ENCODE data around the gene RYR3.

Gene RYR3

GRCh38 chr15:33729653-33730052, 418.9 kb downstream of the RYR3 start:
- no peak for DNase-seq

GRCh38 chr15:33730815-33731214, 420.0 kb downstream of the RYR3 start:
- DNase-seq, result no peak

- no peak for DNase-seq
These were observed 424.4 kb downstream of the RYR3 start for GRCh38 chr15:33735143-33735542.

- DNase-seq, result peak; percentile 38
These were observed 425.0 kb downstream of the RYR3 start for GRCh38 chr15:33735637-33736247.

GRCh38 chr15:33737687-33738601, 427.2 kb downstream of the RYR3 start:
- peak; percentile 40 for DNase-seq

- peak; percentile 73 for DNase-seq
These were observed 428.3 kb downstream of the RYR3 start for GRCh38 chr15:33738941-33739664.

- no peak for DNase-seq
These were observed 431.5 kb downstream of the RYR3 start for GRCh38 chr15:33742306-33742705.

GRCh38 chr15:33742800-33743199, 432.0 kb downstream of the RYR3 start:
- DNase-seq, result no peak

GRCh38 chr15:33746203-33746602, 435.4 kb downstream of the RYR3 start:
- DNase-seq, result no peak

GRCh38 chr15:33753012-33753411, 442.2 kb downstream of the RYR3 start:
- no peak for DNase-seq

GRCh38 chr15:33754242-33754641, 443.5 kb downstream of the RYR3 start:
- no peak for DNase-seq

GRCh38 chr15:33756961-33757360, 446.2 kb downstream of the RYR3 start:
- DNase-seq, result no peak

- DNase-seq, result no peak
These were observed 446.9 kb downstream of the RYR3 start for GRCh38 chr15:33757516-33758232.

- no peak for DNase-seq
These were observed 455.6 kb downstream of the RYR3 start for GRCh38 chr15:33766389-33766788.

GRCh38 chr15:33768670-33769190, 458.0 kb downstream of the RYR3 start:
- no peak for DNase-seq

- DNase-seq, result no peak
These were observed 463.2 kb downstream of the RYR3 start for GRCh38 chr15:33773969-33774368.

GRCh38 chr15:33778852-33779251, 468.1 kb downstream of the RYR3 start:
- no peak for DNase-seq

- DNase-seq, result no peak
These were observed 469.4 kb downstream of the RYR3 start for GRCh38 chr15:33780011-33780768.

- no peak for DNase-seq
These were observed 472.2 kb downstream of the RYR3 start for GRCh38 chr15:33782966-33783365.

- DNase-seq, result no peak
These were observed 474.6 kb downstream of the RYR3 start for GRCh38 chr15:33785366-33785765.

GRCh38 chr15:33788906-33789540, 478.3 kb downstream of the RYR3 start:
- no peak for DNase-seq
